ENCODE measurements around the gene CDC26.

Gene CDC26

GRCh38 chr9:113293285-113293878 lies 18.0 kb upstream of the CDC26 start:
- no peaks in the 10 kb centered on the region for H3K79me2 ChIP-seq (ENCODE audit: low read length)
- H4K20me1 ChIP-seq (ENCODE audit: insufficient read depth, low read length): no peaks in the 10 kb centered on the region
- H3K36me3 ChIP-seq (replicated peaks; ENCODE audit: low read depth, low read length): peaks cover 55% of the 10 kb centered on the region
- H3K9me3 ChIP-seq (ENCODE audit: insufficient read depth, low read length): no peaks in the 10 kb centered on the region
- TF ChIP-seq EZH2phosphoT487 (IDR thresholded peaks at IDR 0.05; ENCODE audit: low read depth) (no peak), CTCF (IDR thresholded peaks at IDR 0.05; ENCODE audit: low read depth, low read length) (no peak)
- no peak overlapping the region for H3K4me3 ChIP-seq (ENCODE audit: low read length)
- H3K4me2 ChIP-seq (ENCODE audit: low read length): no peak overlapping the region
- no peaks in the 10 kb centered on the region for H3K27me3 ChIP-seq (ENCODE audit: low read depth, low read length)
- H2AFZ ChIP-seq (ENCODE audit: low read depth, low read length): no peak overlapping the region
- 0 out of 2 replicates have a peak, but pooled peaks cover 2% of the 10 kb centered on the region for H3K4me1 ChIP-seq (ENCODE audit: low read length)
- no peak overlapping the region for H3K27ac ChIP-seq (ENCODE audit: low read length)
- no peak overlapping the region for H3K9ac ChIP-seq (ENCODE audit: low read length)

- Histone ChIP-seq H3K4me2 (ENCODE audit: low read length) (no peak overlapping the region), H3K79me2 (ENCODE audit: low read length) (no peaks in the 10 kb centered on the region; the same call in 1 of the 2 replicates), H3K9me3 (ENCODE audit: insufficient read depth, low read length) (no peaks in the 10 kb centered on the region), H3K27me3 (ENCODE audit: low read depth, low read length) (no peaks in the 10 kb centered on the region), H3K4me1 (ENCODE audit: low read length) (no peaks in the 10 kb centered on the region), H3K36me3 (replicated peaks; ENCODE audit: low read depth, low read length) (peaks cover 79% of the 10 kb centered on the region), H3K4me3 (ENCODE audit: low read length) (no peak overlapping the region), H2AFZ (ENCODE audit: low read depth, low read length) (no peak overlapping the region), H4K20me1 (ENCODE audit: insufficient read depth, low read length) (no peaks in the 10 kb centered on the region), H3K9ac (ENCODE audit: low read length) (no peak overlapping the region), H3K27ac (ENCODE audit: low read length) (no peak overlapping the region)
- TF ChIP-seq CTCF (IDR thresholded peaks at IDR 0.05; ENCODE audit: low read depth, low read length): no peak
- TF ChIP-seq EZH2phosphoT487 (IDR thresholded peaks at IDR 0.05; ENCODE audit: low read depth): no peak
Observed at GRCh38 chr9:113290052-113290607, 14.8 kb upstream of the CDC26 start.

- Histone ChIP-seq H3K27me3 (ENCODE audit: low read depth, low read length) (no peaks in the 10 kb centered on the region), H2AFZ (ENCODE audit: low read depth, low read length) (no peak overlapping the region), H3K4me3 (ENCODE audit: low read length) (no peak overlapping the region), H3K36me3 (replicated peaks; ENCODE audit: low read depth, low read length) (peaks cover 85% of the 10 kb centered on the region), H3K4me2 (ENCODE audit: low read length) (no peak overlapping the region), H3K9me3 (ENCODE audit: insufficient read depth, low read length) (no peaks in the 10 kb centered on the region), H3K4me1 (ENCODE audit: low read length) (no peaks in the 10 kb centered on the region), H4K20me1 (ENCODE audit: insufficient read depth, low read length) (no peaks in the 10 kb centered on the region), H3K9ac (ENCODE audit: low read length) (no peak overlapping the region), H3K27ac (ENCODE audit: low read length) (no peak overlapping the region), H3K79me2 (ENCODE audit: low read length) (peaks cover 3% of the 10 kb centered on the region)
- TF ChIP-seq EZH2phosphoT487 (IDR thresholded peaks at IDR 0.05; ENCODE audit: low read depth) (no peak), CTCF (IDR thresholded peaks at IDR 0.05; ENCODE audit: low read depth, low read length) (no peak)
Observed at GRCh38 chr9:113289091-113289490, 13.7 kb upstream of the CDC26 start.

- H3K36me3 ChIP-seq (replicated peaks; ENCODE audit: low read depth, low read length): peaks cover 65% of the 10 kb centered on the region
- peaks cover 22% of the 10 kb centered on the region for H3K79me2 ChIP-seq (ENCODE audit: low read length)
- H4K20me1 ChIP-seq (ENCODE audit: insufficient read depth, low read length): no peaks in the 10 kb centered on the region
- H3K9me3 ChIP-seq (ENCODE audit: insufficient read depth, low read length): no peaks in the 10 kb centered on the region
- no peak overlapping the region for H3K4me2 ChIP-seq (ENCODE audit: low read length)
- TF ChIP-seq CTCF (IDR thresholded peaks at IDR 0.05; ENCODE audit: low read depth, low read length) (no peak), EZH2phosphoT487 (IDR thresholded peaks at IDR 0.05; ENCODE audit: low read depth) (no peak)
- peaks cover 3% of the 10 kb centered on the region for H3K4me1 ChIP-seq (ENCODE audit: low read length)
- H2AFZ ChIP-seq (ENCODE audit: low read depth, low read length): no peak overlapping the region
- no peak overlapping the region for H3K27ac ChIP-seq (ENCODE audit: low read length)
- no peaks in the 10 kb centered on the region for H3K27me3 ChIP-seq (ENCODE audit: low read depth, low read length)
- H3K4me3 ChIP-seq (ENCODE audit: low read length): no peak overlapping the region
- no peak overlapping the region for H3K9ac ChIP-seq (ENCODE audit: low read length)
Observed at GRCh38 chr9:113281356-113281755, 6.0 kb upstream of the CDC26 start.

Data from OCI-LY3 (cell line).